DMS153 treated with DMSO at 0.1 percent for 48 hours (cell line): ENCODE measurements around the gene PUSL1.
A peak's percentile ranks its signal among the peaks of the same experiment; 100 is the strongest.

ENCODE experiments used
- DNase-seq: peaks from one replicate; lab custom pipeline; 2025; ENCODE audit not compliant: unreplicated experiment; lab: John Stamatoyannopoulos, UW

The PUSL1 gene

GRCh38 chr1:1307923-1308755, at the start of gene PUSL1, which contains the start of gene ACAP3:
PUSL1 (plus strand) TSS chr1:1308597; CDS start chr1:1308644, 47 bp downstream.
ACAP3 (minus strand) TSS chr1:1307930; CDS start chr1:1307815, 115 bp downstream.
- peak; percentile 95 for DNase-seq

- no peak for DNase-seq
Observed at GRCh38 chr1:1259119-1259488, 49.3 kb upstream of the PUSL1 start.

DNA sequence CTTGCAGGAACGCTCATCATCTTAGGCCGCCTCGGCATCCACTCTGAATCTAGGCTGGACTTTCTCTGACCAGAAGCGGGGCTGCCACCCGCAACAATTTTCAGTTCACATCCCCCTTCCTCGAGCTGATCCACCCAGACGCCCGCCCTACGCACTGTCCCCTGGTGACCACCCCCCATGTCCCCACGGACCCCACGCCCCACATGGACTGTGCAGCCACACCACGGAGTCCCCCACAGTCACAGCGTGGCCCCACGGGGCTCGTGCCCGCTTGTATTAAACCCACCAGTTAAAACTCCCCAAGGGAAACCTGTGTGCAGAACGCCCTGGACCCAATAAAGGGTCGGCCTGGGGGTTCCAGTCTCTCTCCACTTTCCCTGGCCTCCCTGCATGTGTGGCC, 48.9 kb upstream of the PUSL1 start:
- DNase-seq = no peak

GRCh38 chr1:1259951-1260600, 48.3 kb upstream of the PUSL1 start:
- no peak for DNase-seq

DNA sequence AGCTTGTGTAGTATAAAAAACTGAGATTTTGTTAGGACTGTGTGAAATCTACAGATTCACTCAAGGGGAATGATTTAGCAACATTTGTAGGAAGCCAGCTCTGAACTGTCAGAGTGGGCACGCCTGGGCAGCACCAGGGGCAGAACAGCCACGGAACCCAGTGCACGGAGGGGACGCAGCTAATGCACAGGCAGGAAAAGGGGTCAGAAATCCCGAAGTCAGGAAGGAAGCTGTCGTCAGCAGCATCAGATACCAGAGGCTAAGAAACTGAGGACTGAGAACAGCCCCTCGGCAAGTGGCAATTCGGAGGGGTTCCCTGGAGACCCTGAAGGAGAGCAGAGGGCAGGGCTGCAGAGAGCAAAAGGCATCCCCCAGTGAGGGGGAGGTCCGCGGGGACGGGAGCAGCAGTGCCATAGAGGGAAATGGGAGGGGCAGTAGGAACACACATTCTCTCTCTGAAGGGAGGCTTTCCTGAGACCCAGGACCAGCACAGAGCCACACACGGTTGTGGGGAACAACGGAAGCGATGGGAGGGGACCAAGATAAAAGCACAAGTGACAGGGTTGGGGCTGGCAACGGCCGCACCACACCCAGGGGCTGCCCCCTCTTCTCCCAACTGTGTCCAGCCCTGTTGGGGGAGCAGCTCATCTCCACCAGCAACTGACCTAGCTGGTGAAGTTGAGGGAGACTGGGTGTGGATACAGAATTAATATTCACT, 47.4 kb upstream of the PUSL1 start:
- no peak for DNase-seq

DNA sequence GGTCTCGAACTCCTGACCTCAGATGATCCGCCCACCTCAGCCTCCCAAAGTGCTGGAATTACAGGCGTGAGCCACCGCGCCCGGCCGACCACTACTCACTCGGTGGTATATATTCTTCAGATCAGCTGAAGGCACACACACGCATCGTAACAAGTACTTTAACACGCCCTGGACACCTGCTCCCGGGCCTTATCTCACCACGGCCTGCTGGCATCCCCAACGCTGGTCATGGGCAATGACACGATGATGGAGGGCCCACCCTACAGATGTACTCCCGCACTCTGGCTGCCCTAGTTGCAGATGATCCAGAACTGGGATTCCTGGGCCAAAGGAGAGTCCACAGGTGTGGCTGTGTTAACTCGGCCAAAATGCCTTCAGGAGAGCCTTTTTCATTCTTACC, 46.3 kb upstream of the PUSL1 start:
- DNase-seq = no peak

DNA sequence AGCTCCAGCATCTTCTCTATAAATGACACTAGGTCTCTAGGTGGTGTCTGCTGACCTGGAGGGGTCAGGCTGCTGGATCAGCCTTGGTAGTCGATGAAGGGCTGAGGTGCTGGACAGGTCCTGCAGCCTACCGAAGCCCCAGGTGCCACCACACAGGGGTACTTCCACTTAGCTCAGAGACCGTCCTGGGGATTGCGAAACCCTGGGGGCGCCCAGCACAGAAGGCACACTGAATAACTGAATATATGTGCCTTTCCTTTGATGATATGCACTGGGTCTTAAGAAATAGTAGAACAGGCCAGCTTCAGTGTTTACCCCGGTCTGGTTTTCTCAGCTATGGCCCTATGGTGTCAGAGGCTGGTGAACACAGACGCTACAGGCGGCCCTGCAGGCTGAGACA, 45.6 kb upstream of the PUSL1 start:
- DNase-seq = no peak

GRCh38 chr1:1264026-1264425, 44.4 kb upstream of the PUSL1 start:
- DNase-seq = no peak

DNA sequence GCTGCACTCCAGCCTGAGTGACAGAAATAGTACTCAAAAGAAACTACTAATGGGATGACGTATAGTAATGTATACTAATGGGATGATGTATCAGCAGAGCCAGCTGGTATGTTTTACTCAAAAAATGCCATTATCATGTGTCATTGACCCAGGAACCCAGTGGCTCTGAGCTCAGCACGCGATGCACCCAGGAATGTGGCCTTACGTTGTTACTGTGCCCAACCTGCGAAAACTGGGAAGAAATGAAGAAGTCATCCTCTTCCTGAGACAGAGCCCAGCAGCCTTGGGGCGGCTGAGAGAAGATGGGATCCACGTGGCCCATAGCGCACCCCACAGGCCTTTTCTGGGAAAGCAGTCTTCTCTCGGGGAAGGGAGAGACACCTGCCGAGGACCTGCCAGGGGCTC, 43.5 kb upstream of the PUSL1 start:
- no peak for DNase-seq

GRCh38 chr1:1267488-1268283, 40.7 kb upstream of the PUSL1 start:
- no peak for DNase-seq

GRCh38 chr1:1268284-1268682, 40.1 kb upstream of the PUSL1 start:
- DNase-seq = no peak

GRCh38 chr1:1270813-1271212, 37.6 kb upstream of the PUSL1 start:
- no peak for DNase-seq

DNA sequence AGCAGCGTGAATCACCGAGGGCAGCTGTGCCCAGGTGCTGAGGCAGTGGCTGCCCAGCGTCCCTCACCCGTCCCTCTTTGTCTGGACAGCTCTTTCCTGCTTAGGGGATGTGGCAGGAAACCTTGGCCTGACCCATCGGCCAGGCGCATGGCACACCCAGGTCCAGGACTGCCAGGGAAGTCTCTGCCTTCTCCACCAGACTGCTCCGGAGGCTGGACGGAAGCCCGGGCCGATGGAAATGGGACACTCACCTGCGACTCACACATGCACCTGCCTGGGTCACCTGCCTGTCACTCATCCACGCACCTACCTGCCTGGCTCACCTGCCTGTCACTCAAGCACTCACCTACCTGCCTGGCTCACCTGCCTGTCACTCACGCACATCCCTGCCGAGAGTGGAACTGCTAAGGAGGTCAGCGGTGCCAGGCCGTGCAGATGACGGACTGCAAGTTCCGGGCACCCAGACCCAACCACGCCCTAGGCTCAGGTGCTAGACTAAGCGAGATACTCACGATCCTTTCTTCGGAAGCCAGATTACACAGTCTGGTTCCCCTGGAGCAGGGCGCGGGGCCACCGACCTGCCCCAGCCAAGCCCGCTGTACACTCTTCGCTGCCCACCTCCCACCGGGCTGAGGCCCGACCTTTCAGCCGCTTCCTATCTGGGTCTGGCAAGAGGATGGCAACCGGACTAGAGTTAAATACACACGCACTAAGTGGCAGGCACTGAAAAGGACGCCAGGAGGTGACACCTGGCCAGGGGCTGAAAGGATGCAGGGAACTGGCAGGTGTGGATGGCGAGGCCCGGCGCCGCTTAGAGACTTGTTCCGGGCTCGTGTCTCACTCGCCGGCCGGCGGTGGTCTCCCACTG, 35.8 kb upstream of the PUSL1 start:
- DNase-seq = no peak

DNA sequence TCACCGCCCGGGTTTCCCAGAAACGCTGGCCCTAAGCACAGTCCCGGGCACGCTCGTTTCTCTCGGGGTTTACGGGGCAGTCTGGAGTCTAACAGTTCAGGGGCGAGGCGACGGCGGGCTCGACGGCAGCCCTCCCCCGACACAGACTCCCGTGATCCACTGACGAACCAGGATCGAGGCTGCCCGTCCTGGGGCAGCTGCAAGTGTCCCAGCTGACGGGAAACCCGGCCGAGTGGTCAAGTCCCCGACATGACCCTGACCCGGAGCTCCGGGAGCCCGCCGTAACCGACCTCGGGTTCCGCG, 35.2 kb upstream of the PUSL1 start:
- no peak for DNase-seq

GRCh38 chr1:1273512-1274298, 34.7 kb upstream of the PUSL1 start, which contains the start of gene UBE2J2:
UBE2J2 (minus strand) TSS chr1:1273854; CDS start chr1:1267992, 5,862 bp downstream.
- peak; percentile 93 for DNase-seq

DNA sequence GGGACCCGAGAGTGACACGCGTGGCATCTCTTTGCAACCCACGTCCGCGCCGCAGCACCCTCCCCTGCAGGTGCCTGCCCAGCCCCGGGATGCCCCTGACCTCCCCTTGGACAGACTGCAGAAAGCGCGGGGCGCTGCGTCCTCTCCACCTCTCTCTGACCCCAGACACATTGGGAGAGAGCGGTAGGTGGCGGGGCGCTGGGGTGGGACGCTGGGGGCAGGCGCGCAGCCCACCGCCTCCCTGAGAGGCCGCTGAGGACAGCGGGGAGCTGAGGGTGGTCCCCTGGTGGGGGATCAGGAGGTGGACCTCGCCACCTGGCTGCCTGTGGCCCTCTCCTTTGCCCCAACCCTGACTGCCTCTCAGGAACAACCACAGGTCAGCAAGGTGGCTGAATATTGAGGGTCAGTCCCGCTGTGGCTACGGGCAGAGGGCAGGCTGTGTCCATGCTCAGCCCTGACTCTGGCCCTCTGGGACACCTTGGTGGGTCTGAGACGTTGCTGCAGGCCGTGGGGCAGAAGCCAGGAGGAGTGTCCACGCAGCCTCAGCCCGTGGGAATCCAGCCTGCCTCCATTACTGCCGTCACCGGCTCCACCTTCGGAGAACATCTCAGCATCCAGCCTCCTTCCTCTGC, 34.0 kb upstream of the PUSL1 start:
- DNase-seq = no peak

DNA sequence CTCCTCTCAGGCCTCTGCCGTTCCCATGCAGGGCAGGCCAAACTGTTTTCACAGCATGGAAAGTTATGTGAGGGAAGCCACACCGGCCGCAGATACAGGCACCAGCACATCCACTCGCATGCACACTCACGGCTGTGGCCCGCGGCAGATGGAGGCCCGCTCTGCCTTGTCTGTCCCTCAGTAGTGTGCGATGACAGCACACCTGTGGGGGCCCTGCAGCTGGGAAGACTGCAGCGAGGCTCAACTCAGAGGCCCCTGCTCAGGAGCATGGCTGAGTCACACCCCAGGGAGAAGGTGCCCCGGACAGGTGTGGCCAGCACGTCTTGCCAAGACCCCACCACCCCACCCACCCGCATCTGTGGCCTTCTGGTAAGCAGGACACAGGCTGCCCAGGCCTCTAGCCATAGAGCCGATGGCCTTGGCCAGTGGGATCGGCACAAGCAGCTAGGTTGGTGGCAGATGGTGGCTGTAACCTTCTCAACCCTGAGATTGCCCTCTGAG, 33.4 kb upstream of the PUSL1 start:
- DNase-seq = no peak

GRCh38 chr1:1275836-1276235, 32.6 kb upstream of the PUSL1 start:
- DNase-seq = no peak

GRCh38 chr1:1278620-1279019, 29.8 kb upstream of the PUSL1 start:
- DNase-seq = no peak
